GM18520 (cell line): ENCODE results near the gene CNOT4.
"Not testable (repeated sequence)": the region's sequence is repeated elsewhere in the genome, so short reads cannot be mapped to it uniquely, and the experiment has no call there.

ENCODE experiments used
- ATAC-seq: cut with Tn5 transposase; IDR thresholded peaks from one replicate; pipeline ENCODE4 v1.9.1; 2021; ENCODE audit not compliant: unreplicated experiment

CNOT4 gene

DNA sequence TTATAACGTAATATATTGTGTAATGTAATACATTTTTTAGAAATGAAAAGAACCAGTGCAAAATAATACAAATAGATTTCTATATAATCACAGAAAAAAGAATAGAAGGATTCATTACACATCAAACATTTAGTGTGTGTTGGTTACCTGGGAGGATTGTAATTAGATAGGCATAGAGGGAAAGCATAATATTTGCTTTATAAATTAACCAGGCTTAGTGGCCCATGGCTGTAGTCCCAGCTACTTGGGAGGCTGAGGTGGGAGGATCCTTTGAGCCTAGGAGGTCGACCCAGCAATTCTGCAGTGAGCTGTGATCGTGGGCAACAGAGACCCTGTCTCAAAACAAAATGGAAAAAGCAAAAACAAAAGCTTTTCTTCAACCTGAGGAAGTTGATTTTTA, 5.0 kb upstream of the CNOT4 start:
- no peak for ATAC-seq

DNA sequence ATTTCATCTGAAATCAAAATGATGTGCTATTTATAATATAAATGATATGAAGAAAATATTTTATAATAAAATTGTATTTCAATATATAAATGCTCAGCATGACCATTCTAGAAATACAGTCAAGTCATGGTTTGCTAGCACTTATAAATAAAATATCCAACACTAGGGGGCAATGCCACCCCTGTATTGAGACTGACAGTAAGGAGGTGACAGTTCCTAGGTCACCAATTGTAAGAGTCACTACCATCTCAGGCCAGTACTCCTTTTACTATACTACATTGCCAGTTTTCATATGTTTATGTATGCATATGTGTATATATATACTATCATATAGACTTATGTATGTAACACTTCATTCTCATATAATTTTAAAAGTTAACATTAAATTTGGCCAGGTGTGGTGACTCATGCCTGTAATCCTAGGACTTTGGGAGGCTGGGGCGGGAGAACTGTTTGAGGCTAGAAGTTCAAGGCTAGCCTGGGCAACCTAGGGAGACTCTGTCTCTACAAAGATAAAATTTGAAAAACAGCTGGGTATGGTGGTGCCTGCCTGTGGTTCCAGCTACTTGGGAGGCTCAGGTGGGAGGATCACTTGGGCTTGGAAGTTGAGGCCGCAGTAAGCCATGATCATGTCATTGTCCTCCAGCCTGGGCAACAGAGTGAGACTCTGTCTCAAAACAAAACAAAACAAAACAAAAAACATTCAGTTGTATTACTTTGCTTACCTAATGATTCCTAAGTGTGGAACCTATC, 2.4 kb upstream of the CNOT4 start:
- peak; percentile 30 for ATAC-seq

DNA sequence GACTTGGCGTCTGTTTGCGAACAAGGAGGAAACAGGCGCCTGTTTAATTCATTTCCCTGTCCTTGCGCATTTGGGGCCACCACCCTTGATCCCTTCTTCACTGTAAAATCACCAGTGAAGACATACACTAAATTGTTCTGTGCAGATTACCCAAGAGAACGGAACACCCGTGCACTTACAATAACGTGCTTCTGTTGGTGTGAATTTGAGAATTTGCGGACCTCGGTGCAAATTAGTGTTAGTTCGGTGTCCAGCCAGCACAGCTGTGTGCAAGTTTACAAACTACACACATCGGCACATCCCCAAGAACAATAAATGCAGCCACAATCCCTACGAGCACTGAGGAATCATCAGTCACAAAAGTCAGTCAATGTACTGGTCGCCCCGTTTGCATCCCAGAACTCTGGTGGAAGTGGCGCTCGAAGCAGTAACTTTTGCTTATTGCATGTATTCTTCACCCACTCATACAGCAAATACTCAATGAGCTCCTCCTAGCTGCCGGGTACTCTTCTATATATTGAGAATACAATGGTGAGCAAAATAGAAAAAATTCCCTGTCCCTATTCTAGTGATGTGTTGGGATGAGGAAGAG, 786 bp upstream of the CNOT4 start:
- ATAC-seq: no peak

DNA sequence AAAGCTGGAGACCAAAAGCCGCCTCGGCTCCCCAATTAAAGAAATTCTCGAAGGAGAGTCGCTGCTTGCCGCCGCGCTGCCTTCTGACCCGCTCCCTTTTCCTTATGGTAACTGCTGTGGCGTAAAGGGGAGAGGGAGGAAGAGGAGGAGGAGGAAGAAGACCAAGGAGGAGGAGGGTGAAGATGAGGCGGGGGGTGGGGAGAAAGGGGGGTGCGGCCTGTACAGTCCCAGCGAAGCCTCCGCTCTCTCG, 388 bp downstream of the CNOT4 start:
- no peak for ATAC-seq

DNA sequence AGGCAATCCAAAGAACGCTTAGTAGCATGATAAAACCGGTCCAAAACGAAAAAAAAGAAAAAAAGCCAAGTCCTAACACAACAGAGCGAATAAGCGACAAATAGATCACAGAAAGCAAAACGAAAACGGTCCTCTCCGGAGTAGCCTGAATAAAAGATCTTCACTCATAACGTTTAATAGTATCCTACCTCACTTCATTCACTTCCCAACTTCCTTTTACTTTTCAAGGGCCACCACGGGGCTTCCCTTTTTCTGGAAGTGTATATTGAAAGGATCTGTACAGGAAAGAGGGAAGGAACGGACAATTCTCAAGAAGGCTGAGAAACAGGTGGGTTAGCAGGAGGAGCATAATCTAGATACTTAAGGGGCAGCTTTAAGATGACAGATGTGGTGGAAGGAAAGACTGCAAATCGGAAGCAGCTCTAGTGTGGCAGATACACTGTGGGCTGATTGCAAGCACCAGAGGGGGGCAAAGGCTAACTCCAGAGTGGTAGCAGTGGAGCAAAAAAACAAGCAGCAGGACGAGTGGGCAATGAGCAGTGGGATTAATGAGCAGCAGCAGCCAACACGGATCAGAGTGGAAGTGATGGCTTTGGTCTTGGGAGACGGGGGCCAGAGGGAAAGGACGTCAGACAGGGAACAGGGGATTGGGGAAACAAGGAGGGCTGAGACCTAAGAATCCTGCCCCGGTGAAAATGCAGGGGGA, 866 bp downstream of the CNOT4 start:
- no peak for ATAC-seq

GRCh38 chr7:135501402-135501801, 8.5 kb downstream of the CNOT4 start:
- no peak for ATAC-seq

- ATAC-seq: no peak
Measured at GRCh38 chr7:135499818-135500217, 10.1 kb downstream of the CNOT4 start.

DNA sequence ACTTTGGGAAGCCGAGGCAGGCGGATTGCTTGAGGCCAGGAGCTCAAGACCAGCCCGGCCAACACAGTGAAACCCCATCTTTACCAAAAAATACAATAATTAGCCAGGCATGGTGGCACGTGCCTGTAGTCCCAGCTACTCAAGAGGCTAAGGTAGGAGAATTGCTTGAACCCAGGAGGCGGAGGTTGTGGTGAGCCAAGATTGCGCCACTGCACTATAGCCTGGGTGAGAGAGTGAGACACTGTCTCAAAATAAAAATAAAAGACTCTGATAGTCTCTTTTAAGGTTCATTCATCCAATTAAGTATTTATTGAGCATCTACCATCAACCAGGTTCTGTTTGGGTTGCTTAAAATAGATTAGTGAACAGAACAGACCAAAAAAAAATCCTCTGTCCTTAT, 12.7 kb downstream of the CNOT4 start:
- ATAC-seq: not testable (repeated sequence)

- ATAC-seq: no peak
Measured at GRCh38 chr7:135493362-135493761, 16.5 kb downstream of the CNOT4 start.

- ATAC-seq: no peak
Measured at GRCh38 chr7:135492151-135492550, 17.8 kb downstream of the CNOT4 start.

GRCh38 chr7:135490783-135491182, 19.1 kb downstream of the CNOT4 start:
- ATAC-seq: no peak

DNA sequence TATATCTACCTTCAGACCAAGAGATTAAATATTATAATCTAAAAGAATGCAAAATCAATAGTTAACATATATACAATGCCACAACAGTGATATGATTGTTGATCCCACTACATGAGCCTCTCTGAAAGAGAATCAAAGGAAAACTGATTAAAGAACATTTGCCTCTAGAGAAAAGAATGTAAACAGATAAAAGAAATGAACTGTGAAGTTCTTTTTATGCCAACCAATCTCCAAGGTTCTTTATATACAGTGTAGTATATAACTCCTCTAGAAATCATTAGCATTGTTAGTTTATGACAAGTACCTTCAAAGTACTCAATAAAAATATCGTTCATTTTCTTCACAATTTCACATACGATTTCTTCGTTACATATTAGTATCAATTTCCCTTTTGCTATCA, 20.1 kb downstream of the CNOT4 start:
- no peak for ATAC-seq

DNA sequence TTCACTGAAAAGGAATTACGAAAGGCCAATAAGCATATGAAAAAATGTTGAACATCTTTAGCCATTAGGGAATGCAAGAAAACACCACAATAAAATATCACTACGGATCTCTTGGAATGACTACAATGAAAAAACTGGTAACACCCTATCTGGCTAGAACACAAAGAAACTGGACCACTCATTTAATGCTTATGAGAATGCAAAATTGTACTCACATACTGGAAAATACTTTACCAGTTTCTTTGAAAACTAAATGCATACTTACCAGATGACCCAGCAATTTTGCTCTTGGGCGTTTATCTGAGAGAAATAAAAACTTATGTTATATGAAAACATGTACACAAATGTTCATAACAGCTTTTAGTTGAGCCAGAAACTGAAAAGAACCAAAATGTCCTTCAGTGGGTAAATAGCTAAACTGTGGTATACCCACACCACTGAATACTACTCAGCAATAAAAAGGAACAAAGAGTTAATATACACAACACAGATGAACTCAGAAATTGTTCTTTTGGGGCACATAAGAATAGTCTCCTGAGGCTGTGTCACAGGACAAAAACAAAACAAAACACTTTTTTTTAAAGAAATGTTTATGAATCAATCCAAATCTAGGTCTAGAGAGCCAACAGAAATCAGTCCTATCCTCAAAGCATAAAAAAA, 23.5 kb downstream of the CNOT4 start:
- no peak for ATAC-seq

- ATAC-seq: no peak
Measured at GRCh38 chr7:135481598-135481979, 28.3 kb downstream of the CNOT4 start.

- no peak for ATAC-seq
Measured at GRCh38 chr7:135480966-135481597, 28.8 kb downstream of the CNOT4 start.

GRCh38 chr7:135475521-135475920, 34.4 kb downstream of the CNOT4 start:
- ATAC-seq: no peak

GRCh38 chr7:135469705-135470104, 40.2 kb downstream of the CNOT4 start:
- ATAC-seq: not testable (repeated sequence)

DNA sequence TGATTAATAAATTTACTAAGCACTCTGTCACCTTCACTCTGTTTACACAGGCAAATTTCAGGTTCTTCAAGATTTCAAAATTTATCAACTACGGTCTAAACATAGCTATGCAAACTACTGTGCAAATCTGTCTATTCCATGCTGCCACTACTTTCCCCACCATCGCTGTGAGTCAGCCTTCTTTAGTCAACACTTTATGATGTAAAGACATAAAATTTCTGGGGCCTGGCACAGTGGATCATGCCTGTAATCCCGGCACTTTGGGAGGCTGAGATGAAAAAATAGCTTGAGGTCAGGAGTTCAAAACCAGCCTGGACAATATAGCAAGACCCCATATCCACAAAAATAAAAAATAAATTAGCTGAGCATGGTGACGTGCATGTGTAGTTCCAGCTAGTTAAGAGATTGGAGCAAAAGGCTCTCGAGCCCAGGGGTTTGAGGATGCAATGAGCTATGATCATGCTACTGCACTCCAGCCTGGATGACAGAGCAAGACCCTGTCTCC, 42.6 kb downstream of the CNOT4 start:
- ATAC-seq: no peak

DNA sequence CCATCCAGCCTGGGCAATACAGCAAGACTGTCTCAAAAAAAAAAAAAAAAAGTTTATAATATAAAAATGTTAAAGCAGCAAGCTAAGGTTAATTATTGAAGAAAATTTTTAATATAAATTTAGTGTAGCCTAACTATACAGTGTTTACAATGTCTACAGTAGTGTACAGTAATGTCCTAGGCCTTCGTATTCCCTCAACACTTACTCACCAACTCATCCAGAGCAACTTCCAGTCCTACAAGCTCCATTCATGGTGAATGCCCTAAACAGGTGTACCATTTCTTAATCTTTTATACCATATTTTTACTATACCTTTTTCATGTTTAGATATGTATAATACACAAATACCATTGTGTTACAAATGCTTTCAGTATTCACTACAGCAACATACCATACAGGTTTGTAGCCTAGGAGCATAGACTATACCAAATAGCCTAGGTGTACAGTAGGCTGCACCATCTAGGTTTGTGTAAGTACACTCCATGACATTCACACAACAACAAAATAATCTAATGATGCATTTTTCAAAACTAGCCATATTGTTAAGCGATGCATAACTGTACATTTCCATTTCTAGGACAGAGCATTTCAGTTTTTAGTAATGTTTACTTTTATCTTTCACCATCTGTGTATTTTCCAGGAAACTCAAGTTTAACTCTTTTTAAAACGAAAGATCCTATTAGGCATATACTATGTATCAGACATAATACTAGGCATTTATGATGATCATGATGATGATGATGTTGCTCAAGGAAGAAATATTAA, 43.3 kb downstream of the CNOT4 start:
- ATAC-seq: no peak

DNA sequence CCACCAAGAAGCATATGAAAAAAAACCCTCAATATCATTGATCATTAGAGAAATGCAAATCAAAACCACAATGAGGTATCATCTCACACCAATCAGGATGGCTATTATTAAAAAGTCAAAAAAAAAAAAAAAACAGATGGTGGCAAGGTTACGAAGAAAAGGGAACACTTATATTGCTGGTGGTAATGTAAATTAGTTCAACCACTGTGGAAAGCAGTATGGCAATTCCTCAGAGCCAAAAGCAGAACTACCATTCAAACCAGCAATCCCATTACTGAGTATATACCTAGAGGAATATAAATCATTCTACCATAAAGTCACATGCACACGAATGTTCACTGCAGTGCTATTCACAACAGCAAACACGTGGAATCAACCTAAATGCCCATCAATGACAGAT, 46.0 kb downstream of the CNOT4 start:
- no peak for ATAC-seq
